Erythroblast (primary cell): ENCODE results near the gene CABLES1.

Experiments used
- DNase-seq, 2 experiments: peaks; one replicate each; lab custom pipeline; 2025; lab: John Stamatoyannopoulos, UW
- GATA1 ChIP-seq: IDR thresholded peaks from 2 replicates; pipeline ENCODE4 v1.6.1; 2011; ENCODE audit warnings: low read depth, mild to moderate bottlenecking, control low read depth, low read length, moderate library complexity
- POLR2A ChIP-seq: IDR thresholded peaks from 2 replicates; pipeline ENCODE4 v1.6.1; 2011; ENCODE audit warnings: mild to moderate bottlenecking, low read length

CABLES1 gene

DNA sequence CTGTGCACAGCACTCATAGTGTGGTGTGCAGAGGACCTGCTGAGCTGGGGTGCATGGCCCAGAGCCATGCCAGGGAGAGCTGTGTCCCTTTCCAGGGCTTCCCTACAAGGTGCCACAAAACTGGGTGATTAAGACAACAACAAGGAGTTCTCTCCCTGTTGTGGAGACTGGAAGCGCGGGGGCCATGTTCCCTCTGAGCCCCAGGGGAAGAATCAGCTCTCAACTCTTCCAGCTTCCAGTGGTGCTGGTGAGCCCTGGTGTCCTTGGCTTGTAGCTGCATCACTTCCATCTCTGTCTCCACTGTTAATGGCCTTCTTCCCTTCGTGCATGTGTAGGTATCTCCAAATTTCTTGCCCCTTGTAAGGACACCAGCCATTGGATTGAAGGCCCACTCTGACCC is 73.3 kb downstream of the CABLES1 start:
- no peak for TF ChIP-seq POLR2A
- TF ChIP-seq GATA1: no peak
- no peak for DNase-seq

DNA sequence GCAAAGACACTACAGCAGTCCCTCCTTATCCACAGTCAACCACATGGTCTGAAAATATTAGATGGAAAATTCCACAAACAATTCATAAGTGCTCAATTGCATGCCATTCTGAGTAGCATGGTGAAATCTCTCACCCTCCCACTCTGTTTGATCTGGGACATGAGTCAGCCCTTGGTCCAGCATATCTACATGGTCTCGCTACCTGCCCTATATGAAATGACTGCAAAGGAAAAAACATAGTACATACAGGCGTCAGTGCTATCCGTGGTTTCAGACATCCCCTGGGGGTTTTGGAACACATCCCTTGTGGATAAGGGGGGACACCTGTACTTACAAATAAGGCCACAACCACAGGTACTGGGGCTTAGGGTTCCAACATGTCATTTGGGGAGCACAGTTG is 73.7 kb downstream of the CABLES1 start:
- TF ChIP-seq GATA1: no peak
- TF ChIP-seq POLR2A: no peak
- DNase-seq: no peak

DNA sequence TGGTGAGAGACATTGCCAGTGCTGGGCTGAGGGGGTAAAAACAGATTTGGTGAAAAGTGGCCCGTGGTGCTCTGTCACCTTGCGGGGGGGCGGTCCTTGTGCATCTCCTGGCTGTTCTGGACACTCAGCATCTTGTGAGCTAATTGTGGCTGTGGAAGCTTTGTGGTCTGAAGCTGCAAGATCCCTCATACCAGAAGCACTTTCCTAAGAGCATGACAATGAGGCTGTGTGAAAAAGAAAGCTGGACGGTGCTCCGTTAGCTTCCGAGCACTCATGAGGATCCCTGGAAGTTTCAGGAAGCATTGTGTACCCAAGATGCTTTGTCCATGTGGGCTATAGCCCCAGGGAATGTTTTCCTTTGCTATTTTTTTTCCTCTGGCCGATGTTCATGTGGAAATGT is 74.5 kb downstream of the CABLES1 start:
- no peak for TF ChIP-seq GATA1
- TF ChIP-seq POLR2A: no peak
- DNase-seq: no peak

DNA sequence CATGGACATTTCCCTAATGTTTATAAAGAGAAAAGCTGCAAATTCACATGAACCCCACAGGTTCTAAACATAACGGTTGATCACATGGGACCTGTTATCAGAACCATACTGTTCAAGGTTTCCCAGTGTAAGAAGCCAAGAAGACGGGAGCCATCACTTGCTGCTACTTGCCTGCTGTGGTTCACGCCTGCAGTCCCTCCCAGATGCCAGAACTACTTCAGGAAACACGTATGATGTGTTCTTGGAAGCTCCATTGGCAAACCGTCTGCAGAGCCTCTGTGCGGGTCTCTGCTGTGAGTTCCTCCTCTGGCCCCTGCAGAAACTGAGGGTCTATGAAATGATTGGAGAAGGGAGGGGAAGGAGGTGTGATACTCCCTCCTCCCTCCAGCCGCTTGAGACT is 75.2 kb downstream of the CABLES1 start:
- no peak for DNase-seq
- TF ChIP-seq POLR2A (no peak), GATA1 (no peak)

DNA sequence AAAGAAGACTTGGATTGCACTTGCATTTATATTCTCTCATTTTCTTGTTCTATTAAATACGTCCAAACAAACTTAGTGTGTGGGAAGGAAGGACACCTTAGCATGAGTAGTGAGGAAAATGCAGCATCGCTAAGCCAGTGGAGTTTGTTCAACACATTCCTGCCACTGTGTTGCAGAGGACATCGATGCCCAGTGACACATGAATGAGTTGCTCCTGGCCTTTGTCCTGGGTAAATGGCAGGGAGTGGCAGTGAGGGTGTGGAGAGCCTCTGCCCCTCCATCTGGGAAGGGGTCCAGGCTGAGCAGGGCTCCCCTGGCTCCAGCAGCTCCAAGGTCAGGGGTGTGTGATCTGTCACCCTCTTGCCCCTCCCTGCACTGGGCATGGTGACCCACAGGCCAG is 75.9 kb downstream of the CABLES1 start:
- DNase-seq: no peak
- TF ChIP-seq POLR2A (no peak), GATA1 (no peak)

DNA sequence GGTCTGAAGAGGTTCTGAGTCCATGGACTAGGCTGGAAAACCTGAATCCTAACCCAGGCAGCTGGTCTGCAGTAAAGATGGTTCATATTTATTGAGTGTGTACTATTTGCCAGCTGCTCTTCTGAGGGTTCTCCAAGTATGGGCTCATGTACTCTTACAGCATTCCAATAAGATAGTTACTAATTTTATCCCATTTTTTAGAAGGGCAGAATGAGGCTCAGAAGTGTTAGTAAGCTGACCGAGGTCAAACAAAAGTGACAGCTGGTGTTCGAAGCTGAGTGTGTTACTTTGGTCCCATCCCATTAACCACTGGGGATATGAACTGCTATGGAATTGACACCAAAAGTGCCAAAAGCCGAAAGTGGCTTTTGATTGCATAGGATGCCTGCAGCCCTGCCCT is 76.9 kb downstream of the CABLES1 start:
- no peak for DNase-seq
- TF ChIP-seq POLR2A (no peak), GATA1 (no peak)

DNA sequence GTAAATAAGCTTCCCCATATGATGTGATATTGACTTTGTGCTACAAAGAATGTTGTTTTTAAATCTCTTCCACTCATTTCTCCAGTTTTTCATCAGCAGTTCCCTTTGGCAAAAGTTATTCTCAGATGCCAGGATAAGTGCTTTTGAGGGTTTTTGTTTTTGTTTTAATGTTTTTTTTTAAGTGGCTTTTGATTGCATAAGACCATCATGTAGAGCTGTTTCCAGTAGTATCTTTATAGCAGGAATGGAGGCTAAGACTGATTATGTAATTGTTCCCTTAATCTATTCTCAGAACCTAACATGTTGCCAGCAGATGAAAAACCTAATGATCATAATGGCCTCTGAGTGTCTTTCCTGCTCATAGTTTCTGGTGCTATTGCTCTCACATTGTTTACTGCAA is 77.9 kb downstream of the CABLES1 start:
- no peak for TF ChIP-seq GATA1
- TF ChIP-seq POLR2A: no peak
- no peak for DNase-seq

DNA sequence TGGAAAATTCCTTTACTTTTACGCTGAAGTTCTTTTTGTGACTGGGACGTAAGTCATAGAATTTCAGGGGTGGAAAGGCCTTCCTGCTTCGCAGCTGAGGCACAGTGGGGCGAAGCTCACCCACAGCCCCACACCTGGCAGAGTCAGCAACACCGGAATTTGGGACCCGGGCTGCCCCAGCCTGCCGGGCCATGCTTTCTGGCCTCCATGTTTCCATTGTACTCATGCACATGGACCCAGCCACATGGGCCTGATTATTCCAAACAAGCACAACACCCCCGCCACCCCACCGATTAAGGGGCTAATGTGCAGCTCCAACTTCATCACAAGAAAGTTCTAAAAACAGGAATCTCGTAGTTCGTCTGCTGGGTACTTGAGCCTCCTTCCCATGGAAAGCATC is 82.5 kb downstream of the CABLES1 start:
- DNase-seq: no peak
- TF ChIP-seq GATA1 (no peak), POLR2A (no peak)

DNA sequence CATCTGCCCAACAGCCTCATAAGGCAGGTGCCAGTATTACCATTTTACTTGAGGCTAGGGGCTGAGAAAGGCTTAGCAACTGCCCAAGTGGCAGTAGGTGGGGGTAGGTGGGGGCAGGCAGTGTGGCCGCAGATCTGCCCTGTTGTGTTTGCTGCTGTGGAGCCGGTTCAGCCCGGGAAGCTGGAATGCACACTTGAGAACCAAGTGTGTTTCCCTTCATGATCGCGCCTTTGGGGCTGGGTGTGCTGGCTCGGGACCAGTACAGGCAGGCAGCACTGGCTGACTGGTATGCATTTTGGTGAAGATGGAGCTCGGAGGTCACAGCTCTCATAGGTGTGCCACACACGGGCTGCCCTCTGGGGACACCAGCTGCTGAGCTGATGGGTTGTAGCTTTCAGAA is 85.1 kb downstream of the CABLES1 start:
- TF ChIP-seq POLR2A (no peak), GATA1 (no peak)
- DNase-seq: no peak

DNA sequence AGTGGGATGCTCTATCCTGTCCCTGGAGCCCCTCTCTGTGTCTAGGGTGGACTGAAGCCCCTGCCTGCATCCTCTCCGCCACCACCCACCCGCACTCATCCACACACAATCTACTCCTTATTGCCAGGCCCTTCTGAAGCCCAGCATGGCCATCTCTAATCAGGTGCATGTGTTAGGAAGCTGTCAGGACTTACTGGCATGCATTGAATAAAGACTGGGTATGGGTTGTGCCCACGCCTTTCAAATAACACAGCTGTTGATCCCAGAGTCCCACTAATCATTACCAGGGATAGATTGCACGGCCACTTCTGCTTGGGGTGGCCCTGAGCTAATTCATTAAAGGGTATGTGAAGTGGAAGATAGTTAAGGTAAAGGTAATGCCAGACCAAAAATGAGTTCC is 88.4 kb downstream of the CABLES1 start:
- TF ChIP-seq GATA1 (no peak), POLR2A (no peak)
- no peak for DNase-seq

DNA sequence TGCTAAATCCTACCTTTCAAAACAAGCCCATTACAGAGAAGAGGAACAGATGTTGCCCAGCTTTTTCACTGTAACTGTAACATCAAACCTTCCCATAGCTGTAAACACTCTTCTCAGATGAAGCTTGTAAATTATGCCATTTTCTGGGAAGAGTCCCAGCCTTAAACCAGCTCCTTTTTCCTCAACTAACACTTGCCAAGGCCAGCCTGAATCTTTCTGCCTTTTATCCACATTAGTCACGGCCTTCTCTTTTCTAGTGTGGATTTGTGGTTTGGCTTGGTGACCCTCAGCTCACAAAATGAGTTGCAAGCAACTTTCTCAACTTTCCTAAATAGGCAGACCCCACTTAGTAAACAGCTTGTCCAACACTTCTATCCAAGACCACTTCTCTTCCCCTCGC is 90.2 kb downstream of the CABLES1 start:
- DNase-seq: no peak
- no peak for TF ChIP-seq POLR2A
- TF ChIP-seq GATA1: no peak

DNA sequence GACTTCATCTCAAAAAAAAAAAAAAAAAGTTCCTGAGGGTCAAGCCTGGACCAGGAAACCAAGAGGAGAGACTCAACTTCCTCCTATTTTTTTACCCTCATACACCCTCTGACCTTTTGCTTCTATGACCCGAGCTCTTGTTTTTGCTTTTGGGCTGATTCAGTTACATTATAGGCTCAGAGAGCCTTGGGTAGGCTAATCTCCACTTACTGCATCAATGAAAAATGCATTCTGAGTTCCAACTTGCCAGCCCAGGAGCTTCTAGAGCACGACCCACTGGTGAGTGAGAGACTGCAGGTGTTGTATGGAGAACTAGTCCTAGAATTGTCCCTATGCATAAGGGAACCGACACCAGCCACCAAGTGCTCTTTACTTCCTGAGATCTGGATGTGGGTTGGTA is 91.1 kb downstream of the CABLES1 start:
- TF ChIP-seq POLR2A (no peak), GATA1 (no peak)
- DNase-seq: no peak

DNA sequence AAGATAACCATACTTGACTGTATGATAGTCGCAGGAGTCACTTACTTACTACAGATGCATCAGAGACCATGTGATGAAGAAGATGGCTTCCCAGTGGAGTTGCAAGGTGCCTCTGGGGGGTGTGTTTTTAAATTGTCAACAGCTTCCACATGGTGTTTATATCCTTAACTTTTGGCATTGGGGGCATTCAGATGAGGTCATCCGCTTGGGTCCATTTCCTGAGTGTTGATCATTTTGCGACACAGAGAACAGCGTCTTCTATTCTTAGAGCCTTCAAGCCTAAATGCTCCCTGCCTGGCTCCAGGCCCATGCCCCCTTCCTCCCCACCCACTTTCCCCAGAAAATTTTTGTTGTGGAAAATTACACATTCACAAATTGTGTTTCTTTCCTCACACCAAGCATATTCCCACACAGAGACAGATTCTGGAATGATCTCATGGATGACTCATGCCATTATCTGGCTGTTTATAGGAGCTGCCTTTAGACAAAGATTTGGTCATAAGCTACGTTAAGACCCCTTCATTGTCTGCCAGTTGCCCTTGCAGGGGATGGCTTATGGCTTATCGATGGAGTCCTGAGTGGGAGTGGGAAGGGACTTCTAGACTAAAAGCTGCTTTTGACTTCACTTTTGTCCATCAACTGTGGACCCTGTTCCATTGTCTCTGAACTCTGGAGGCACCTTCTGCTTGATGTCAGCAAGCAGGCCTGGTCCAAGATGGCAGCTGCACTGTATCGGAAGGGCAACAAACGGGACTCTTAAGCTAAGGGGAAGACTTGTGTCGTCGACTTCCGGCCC is 91.8 kb downstream of the CABLES1 start:
- TF ChIP-seq POLR2A: no peak
- TF ChIP-seq GATA1: no peak
- peak in 1 of 2 experiments; percentile 43 for DNase-seq

DNA sequence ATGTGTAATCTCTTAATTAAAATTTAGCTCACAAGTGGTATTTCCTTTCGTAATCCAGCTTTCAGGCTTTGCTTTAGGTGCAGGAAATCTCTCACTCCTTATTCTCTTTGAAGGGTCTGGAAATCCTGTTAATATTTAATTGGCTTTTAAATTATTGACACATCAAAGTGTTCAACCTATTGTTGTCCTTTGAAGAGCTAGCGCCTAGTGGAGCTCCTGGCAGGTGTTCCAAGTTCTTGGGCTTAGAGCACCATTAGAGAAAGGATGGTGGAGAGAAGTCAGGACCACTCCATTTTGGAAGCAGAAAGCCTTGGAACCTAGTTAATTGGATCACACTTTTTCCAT is 92.4 kb downstream of the CABLES1 start:
- DNase-seq: no peak
- no peak for TF ChIP-seq GATA1
- no peak for TF ChIP-seq POLR2A
